Measurements from ENCODE around the gene GOLGA8K. TPM values are rescaled to one million over a fixed set of nuclear protein-coding genes. Genes with fewer than 3 reads are reported as not detected.
"Not testable (repeated sequence)": the region's sequence is repeated elsewhere in the genome, so short reads cannot be mapped to it uniquely, and the experiment has no call there.

The GOLGA8K gene, protein sequence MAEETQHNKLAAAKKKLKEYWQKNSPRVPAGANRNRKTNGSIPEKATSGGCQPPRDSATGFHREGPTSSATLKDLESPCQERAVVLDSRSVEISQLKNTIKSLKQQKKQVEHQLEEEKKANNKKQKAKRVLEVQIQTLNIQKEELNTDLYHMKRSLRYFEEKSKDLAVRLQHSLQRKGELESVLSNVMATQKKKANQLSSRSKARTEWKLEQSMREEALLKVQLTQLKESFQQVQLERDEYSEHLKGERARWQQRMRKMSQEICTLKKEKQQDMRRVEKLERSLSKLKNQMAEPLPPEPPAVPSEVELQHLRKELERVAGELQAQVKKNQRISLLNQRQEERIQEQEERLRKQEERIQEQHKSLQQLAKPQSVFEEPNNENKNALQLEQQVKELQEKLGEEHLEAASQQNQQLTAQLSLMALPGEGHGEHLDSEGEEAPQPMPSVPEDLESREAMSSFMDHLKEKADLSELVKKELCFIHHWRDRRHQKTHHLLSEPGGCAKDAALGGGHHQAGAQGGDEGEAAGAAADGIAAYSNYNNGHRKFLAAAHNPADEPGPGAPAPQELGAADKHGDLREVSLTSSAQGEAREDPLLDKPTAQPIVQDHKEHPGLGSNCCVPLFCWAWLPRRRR
- under 1 TPM in 6 of 10 donors, not detected in 4; 0.23 to 1.00 (median 0.49) TPM for total RNA-seq
- polyA plus RNA-seq, result under 1 TPM; 0.12 to 0.51 TPM
- long read RNA-seq, donor 1, result 0 reads
- long read RNA-seq, donor 2, result 0 reads
- long read RNA-seq, donor 3, result 0 reads

DNA sequence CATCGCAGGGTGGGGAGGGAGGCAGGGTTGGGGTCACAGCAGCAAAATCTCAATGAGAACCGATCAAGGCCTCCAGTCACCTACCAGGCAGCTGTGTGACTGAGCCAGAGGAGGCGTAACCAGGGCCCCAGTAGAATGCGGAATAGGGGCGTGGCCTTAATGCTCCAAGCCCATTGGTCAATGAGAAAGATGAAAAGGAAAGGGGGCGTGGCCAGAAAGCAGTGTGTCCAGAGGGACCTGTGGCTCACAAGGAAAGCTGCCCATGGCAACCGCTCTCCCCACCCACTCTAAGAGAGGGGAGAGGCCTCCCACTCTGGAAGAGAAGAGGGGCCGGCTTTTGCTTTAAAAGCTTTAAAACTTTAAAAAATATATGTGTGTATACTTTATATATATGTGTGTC lies at the start of gene GOLGA8K:
GOLGA8K (minus strand) TSS at position 101 of the 400 bp plus-strand sequence; CDS start at position 3, 98 bp downstream.
- H3K36me3 ChIP-seq; ATAC-seq; H3K27me3 ChIP-seq; H3K9me3 ChIP-seq; H3K4me1 ChIP-seq; H3K4me3 ChIP-seq; H3K27ac ChIP-seq; intact Hi-C loops (cut with DNase I); DNase-seq: not testable (repeated sequence)
- WGBS, 2 donors, result no CpG with 5 or more reads among the region's 8 CpGs

DNA sequence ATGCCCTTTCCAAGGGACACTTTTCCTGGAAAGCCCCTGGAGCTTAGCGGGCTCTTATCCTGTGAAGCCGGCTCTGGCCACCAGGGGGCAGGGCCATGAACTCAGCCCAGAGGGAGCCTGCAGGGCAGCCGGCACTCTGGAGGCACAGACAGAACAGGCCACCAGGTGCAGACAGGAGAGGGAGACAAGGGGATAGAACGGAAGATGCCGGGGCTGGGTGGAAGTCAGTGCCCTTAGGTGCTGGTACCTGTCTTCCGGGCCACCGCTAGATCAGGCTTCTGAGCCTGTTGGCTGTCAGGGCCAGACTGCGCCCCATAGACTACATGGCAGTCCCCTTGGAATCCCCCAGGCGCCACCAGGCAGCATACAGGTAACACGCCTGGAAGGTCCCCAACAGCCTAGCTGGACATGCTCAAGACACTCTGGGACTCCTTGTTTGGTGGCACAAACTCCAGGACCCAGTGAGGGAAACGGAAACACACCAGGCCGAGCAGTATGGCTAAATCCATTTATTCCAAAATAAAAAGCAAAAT lies 37.4 kb upstream of the GOLGA8K start:
- H3K27me3 ChIP-seq; intact Hi-C loops (cut with DNase I); DNase-seq; H3K4me1 ChIP-seq; ATAC-seq; H3K36me3 ChIP-seq; H3K4me3 ChIP-seq; H3K27ac ChIP-seq; H3K9me3 ChIP-seq: not testable (repeated sequence)
- WGBS, 2 donors, result 15% methylated on average over 4 of the region's 12 CpGs; no CpG with 5 or more reads in 1 of the 2 donors
- TF ChIP-seq, protein P1, sequence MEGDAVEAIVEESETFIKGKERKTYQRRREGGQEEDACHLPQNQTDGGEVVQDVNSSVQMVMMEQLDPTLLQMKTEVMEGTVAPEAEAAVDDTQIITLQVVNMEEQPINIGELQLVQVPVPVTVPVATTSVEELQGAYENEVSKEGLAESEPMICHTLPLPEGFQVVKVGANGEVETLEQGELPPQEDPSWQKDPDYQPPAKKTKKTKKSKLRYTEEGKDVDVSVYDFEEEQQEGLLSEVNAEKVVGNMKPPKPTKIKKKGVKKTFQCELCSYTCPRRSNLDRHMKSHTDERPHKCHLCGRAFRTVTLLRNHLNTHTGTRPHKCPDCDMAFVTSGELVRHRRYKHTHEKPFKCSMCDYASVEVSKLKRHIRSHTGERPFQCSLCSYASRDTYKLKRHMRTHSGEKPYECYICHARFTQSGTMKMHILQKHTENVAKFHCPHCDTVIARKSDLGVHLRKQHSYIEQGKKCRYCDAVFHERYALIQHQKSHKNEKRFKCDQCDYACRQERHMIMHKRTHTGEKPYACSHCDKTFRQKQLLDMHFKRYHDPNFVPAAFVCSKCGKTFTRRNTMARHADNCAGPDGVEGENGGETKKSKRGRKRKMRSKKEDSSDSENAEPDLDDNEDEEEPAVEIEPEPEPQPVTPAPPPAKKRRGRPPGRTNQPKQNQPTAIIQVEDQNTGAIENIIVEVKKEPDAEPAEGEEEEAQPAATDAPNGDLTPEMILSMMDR (IDR thresholded peaks at IDR 0.05), result peak in 3 of 9 donors; percentile 10 to 24 (median 16)

DNA sequence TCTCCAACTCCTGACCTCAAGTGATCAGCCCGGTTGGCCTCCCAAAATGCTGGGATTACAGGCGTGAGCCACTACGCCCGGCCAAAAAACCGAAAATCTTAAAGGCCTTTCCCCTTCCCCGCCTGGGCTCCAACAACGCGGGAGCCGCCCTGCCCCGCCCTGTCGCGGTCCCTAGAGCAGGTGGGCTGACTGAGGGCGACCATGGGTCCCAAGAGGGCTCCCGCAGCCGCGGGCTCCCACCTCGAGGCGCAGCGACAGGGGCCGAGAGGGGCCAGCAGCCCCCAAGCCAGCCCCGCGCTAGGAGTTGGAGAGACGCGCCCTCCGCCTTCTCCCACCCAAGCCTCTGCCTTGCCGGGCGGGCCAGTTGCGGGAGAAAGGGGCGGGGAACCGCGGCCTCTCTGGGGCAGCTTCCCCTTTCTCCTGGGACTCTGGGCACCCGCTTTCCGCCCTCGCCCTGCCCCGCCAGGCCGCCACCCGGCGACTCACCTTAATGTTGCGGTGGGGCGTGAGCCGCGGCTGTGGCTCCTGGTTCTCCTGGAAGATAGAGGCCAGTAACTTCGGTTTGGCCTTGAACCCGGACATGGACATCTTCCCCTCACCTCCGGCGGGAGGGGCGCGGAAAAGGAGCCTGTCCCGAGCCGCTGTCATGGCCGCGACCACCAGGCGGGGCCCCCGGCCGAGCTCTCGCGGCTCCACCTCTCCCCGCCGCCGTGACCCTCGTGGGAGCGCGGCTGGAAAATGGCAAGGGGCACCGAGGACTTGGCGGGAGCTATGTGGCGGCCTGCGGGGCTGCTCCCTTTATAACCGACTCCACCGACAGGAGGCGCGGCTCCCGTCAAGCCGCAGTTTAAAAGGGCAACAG lies 31.2 kb upstream of the GOLGA8K start:
- H3K9me3 ChIP-seq, result not testable (repeated sequence)
- ATAC-seq, result peak; percentile 55 to 84 (median 73)

DNA sequence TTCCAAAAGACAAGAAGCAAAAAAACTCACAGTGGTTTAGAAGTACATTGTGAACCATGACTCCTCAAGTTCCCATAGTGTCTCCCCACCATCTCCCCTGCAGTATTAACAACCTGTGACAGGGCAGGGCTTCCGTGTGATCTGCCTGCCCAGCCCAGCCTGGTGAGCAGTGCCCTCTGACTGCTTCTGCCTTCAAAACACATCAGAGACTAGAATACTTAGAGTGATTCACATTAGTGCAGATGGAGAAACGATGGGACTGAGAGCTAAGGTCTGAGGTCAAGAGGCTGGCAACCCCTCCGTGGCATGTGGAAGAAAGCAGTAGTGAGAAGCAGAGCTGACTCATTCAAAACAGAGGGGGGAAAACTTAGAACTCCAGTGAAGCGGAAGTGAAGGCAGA lies 24.5 kb upstream of the GOLGA8K start:
- WGBS, 2 donors, result 67% methylated on average over 1 of the region's 4 CpGs; no CpG with 5 or more reads in 1 of the 2 donors
- H3K9me3 ChIP-seq; H3K4me3 ChIP-seq; intact Hi-C loops (cut with DNase I); H3K27ac ChIP-seq; H3K4me1 ChIP-seq; H3K36me3 ChIP-seq; ATAC-seq; DNase-seq; H3K27me3 ChIP-seq: not testable (repeated sequence)

More for the DNA sequence above, 31.2 kb upstream of the GOLGA8K start:
- intact Hi-C loops (cut with DNase I); H3K27ac ChIP-seq; H3K36me3 ChIP-seq; H3K27me3 ChIP-seq; H3K4me1 ChIP-seq; H3K4me3 ChIP-seq; DNase-seq: not testable (repeated sequence)
- no CpG with 5 or more reads among the region's 73 CpGs for WGBS, 2 donors

DNA sequence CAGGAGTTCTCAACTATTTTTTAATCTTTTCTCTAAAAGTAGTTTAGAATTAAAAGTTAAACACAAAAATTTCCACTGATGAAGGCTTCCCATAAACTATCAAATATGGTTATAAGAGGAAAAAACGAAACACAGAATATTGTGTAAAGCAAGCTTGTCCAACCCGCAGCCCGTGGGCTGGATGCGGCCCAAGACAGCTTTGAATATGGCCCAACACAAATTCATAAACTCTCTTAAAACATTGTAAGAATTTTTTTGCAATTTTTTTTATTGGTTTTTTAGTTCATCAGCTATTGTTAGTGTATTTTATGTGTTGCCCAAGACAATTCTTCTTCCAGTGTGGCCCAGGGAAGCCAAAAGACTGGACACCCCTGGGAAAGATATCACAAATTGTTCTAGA lies 23.4 kb upstream of the GOLGA8K start:
- H3K9me3 ChIP-seq; intact Hi-C loops (cut with DNase I); H3K36me3 ChIP-seq; H3K4me1 ChIP-seq; H3K27me3 ChIP-seq; H3K27ac ChIP-seq; ATAC-seq; DNase-seq; H3K4me3 ChIP-seq: not testable (repeated sequence)
- 82 to 88% methylated on average over 4 of the region's 4 CpGs for WGBS, 2 donors

DNA sequence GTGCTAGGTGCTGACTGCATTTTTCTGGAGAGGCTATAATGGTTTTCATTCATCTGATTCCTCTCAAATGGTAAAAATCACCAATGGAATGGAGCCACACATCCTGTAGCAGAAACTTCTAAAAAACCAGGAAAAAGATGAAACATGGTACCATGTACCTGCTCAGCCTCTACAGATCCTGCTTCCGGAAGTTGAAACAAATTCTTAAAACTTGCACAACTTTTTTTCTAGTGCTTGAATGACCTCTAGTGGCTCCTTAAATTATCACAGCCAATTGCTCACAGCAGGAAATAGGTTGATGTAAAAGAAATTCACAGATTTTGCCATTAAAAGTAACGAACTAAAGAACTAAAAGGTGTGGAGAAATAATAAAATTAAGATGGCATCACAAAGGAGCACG lies 4.8 kb upstream of the GOLGA8K start:
- 0 to 7% methylated on average over 1 to 2 of the region's 3 CpGs for whole genome bisulfite sequencing, 2 donors
- TF ChIP-seq, protein P1 (IDR thresholded peaks at IDR 0.05), result peak in 8 of 9 donors; percentile 6 to 50 (median 24)
- H3K27ac ChIP-seq; H3K27me3 ChIP-seq; intact Hi-C loops (cut with DNase I); H3K9me3 ChIP-seq; H3K36me3 ChIP-seq; ATAC-seq; H3K4me1 ChIP-seq; DNase-seq; H3K4me3 ChIP-seq: not testable (repeated sequence)

DNA sequence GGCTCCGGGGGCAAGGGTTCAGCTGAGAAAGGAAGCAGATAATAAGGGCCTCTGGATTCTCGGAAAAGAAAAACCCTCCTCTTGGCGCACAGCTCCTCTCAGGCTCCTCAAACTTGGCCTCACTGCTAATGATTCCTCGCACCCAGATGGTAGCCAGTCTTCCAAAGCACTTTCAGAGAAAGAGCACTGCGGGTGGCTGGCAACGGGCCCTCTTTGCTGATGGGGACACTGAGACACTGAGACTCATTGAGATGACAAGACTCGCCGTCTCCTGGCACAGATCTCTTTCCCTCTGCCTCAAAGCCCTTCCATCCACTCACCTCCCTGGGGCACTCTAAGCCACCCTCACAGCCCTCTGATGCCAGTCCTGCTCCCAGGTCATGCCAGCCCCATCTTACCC lies 6.6 kb downstream of the GOLGA8K start:
- DNase-seq; H3K4me3 ChIP-seq; ATAC-seq; H3K9me3 ChIP-seq; H3K27me3 ChIP-seq; intact Hi-C loops (cut with DNase I); H3K27ac ChIP-seq; H3K4me1 ChIP-seq; H3K36me3 ChIP-seq: not testable (repeated sequence)
- 60 to 90% methylated on average over 2 of the region's 8 CpGs for WGBS, 2 donors

DNA sequence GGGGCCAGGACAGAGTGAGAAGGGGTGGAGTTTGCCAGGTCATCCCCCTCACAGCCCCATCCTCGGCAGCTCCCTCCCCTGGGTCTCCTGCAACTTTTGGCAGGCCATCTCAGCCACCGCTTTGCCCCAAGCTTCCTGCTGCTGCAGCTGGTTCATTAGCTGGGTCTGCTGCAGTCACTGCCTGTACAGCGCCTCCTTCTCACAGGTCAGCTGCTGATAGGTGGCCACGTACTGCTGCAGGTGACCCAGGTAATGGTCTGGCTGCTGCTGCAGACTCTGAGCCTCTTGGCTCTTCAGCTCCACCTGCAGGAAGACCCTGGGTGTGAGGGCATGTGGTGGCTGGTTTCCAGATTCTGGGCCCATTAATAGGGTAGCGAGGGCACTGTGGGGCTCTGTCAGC lies 8.3 kb downstream of the GOLGA8K start:
- H3K4me1 ChIP-seq; DNase-seq; H3K9me3 ChIP-seq; H3K36me3 ChIP-seq; ATAC-seq; H3K4me3 ChIP-seq; H3K27ac ChIP-seq; intact Hi-C loops (cut with DNase I); H3K27me3 ChIP-seq: not testable (repeated sequence)
- 67 to 82% methylated on average over 2 of the region's 5 CpGs for WGBS, 2 donors

Measured in heart right ventricle (tissue), 16 donors.